ENCODE data around the gene HNRNPU.

The HNRNPU gene

GRCh38 chr1:244863491-244864252, 671 bp downstream of the HNRNPU start:
- DNase-seq (ENCODE audit: low read depth in 2 of 2), result no peak
- TF ChIP-seq CTCF (IDR thresholded peaks at IDR 0.05; ENCODE audit: low read depth, low read length), result no peak
- H3K4me3 ChIP-seq (replicated peaks in 1 of 2; ENCODE audit: low read depth in 2 of 2, low read length in 2 of 2), result peak overlapping the region; percentile 88 to 97

GRCh38 chr1:244862699-244863490, 1.4 kb downstream of the HNRNPU start:
- H3K4me3 ChIP-seq (replicated peaks in 1 of 2; ENCODE audit: low read depth in 2 of 2, low read length in 2 of 2), result peak overlapping the region; percentile 88 to 97
- peak; percentile 94 to 97 for DNase-seq (ENCODE audit: low read depth in 2 of 2)
- TF ChIP-seq CTCF (IDR thresholded peaks at IDR 0.05; ENCODE audit: low read depth, low read length), result no peak

- DNase-seq (ENCODE audit: low read depth in 2 of 2), result peak in 1 of 2 donors; percentile 24
- peak overlapping the region; percentile 56 to 97 for H3K4me3 ChIP-seq (replicated peaks in 1 of 2; ENCODE audit: low read depth in 2 of 2, low read length in 2 of 2)
- TF ChIP-seq CTCF (IDR thresholded peaks at IDR 0.05; ENCODE audit: low read depth, low read length), result no peak
Measured at GRCh38 chr1:244862354-244862698, 2.0 kb downstream of the HNRNPU start.

- DNase-seq (ENCODE audit: low read depth in 2 of 2), result peak in 1 of 2 donors; percentile 28
Measured at GRCh38 chr1:244861683-244862082, 2.7 kb downstream of the HNRNPU start.

GRCh38 chr1:244860914-244861610, 3.3 kb downstream of the HNRNPU start:
- no peak for DNase-seq (ENCODE audit: low read depth in 2 of 2)
- TF ChIP-seq CTCF (IDR thresholded peaks at IDR 0.05; ENCODE audit: low read depth, low read length), result no peak
- H3K4me3 ChIP-seq (replicated peaks in 1 of 2; ENCODE audit: low read depth in 2 of 2, low read length in 2 of 2), result peak overlapping the region; percentile 56 to 97

More at GRCh38 chr1:244861683-244862082, 2.7 kb downstream of the HNRNPU start:
- peak overlapping the region; percentile 56 to 97 for H3K4me3 ChIP-seq (replicated peaks in 1 of 2; ENCODE audit: low read depth in 2 of 2, low read length in 2 of 2)
- TF ChIP-seq CTCF (IDR thresholded peaks at IDR 0.05; ENCODE audit: low read depth, low read length), result no peak

- H3K4me3 ChIP-seq (replicated peaks in 1 of 2; ENCODE audit: low read depth in 2 of 2, low read length in 2 of 2), result peak overlapping the region in 1 of 2 donors; percentile 7
- DNase-seq (ENCODE audit: low read depth in 2 of 2), result no peak
- TF ChIP-seq CTCF (IDR thresholded peaks at IDR 0.05; ENCODE audit: low read depth, low read length), result no peak
Measured at GRCh38 chr1:244860078-244860477, 4.3 kb downstream of the HNRNPU start.

Data from cardiac fibroblast (primary cell).